ENCODE results near the gene CRACR2B. TPM values are rescaled to one million over a fixed set of nuclear protein-coding genes. Genes with fewer than 3 reads are reported as not detected.

The CRACR2B gene
- total and polyA plus RNA-seq, 10 of the 15 experiments (the other 5 are each of a cell fraction or from before 2014, with no cell fraction given), result 0.10 to 33.7 (median 12.7) TPM

GRCh38 chr11:809287-810039 is 18.3 kb upstream of the CRACR2B start, which contains the start of gene RPLP2 (continued):
- TF ChIP-seq SIX5 (IDR thresholded peaks at IDR 0.05; ENCODE audit: low read depth, low read length, severe bottlenecking), result peak; percentile 86
- TF ChIP-seq CHD4 (IDR thresholded peaks at IDR 0.05), result no peak
- no peak for TF ChIP-seq KAT2A (conservative IDR thresholded peaks at IDR 0.05; ENCODE audit: control insufficient read depth, low read depth, low read length)
- TF ChIP-seq RCOR1 (conservative IDR thresholded peaks at IDR 0.05; ENCODE audit: low read depth, low read length), result no peak
- TF ChIP-seq TCF7 (IDR thresholded peaks at IDR 0.05; ENCODE audit: borderline replicate concordance), result no peak
- no peak for TF ChIP-seq SUPT20H (IDR thresholded peaks at IDR 0.05; ENCODE audit: borderline replicate concordance, control insufficient read depth, low read depth, low read length)
- no peak for TF ChIP-seq ZZZ3 (IDR thresholded peaks at IDR 0.05; ENCODE audit: control insufficient read depth, insufficient read length, low read depth)
- TF ChIP-seq YY1 (IDR thresholded peaks at IDR 0.05; ENCODE audit: low read depth, low read length), result peak; percentile 88
- TF ChIP-seq ASH2L (IDR thresholded peaks at IDR 0.05; ENCODE audit: borderline replicate concordance, low read depth), result no peak; the same call in 1 of the 2 replicates
- 0 out of 2 replicates have a peak, but pooled peaks have one; percentile 40 for TF ChIP-seq IRF4 (IDR thresholded peaks at IDR 0.05; ENCODE audit: low read depth, low read length)
- TF ChIP-seq NFIC (IDR thresholded peaks at IDR 0.05; ENCODE audit: low read depth, low read length), result no peak
- TF ChIP-seq ZNF274 (IDR thresholded peaks at IDR 0.05; ENCODE audit: insufficient read depth, insufficient read length), result no peak
- TF ChIP-seq E2F8 (IDR thresholded peaks at IDR 0.05; ENCODE audit: low read depth, partially characterized antibody), result peak; percentile 95
- peak; percentile 86 for TF ChIP-seq RELB (IDR thresholded peaks at IDR 0.05; ENCODE audit: low read depth)
- TF ChIP-seq NFXL1 (IDR thresholded peaks at IDR 0.05; ENCODE audit: borderline replicate concordance), result no peak
- TF ChIP-seq SRF (IDR thresholded peaks at IDR 0.05; ENCODE audit: low read depth in 2 of 2, low read length in 2 of 2), result peak; percentile 39 to 84
- no peak for TF ChIP-seq JUNB (IDR thresholded peaks at IDR 0.05)
- TF ChIP-seq SREBF1 (IDR thresholded peaks at IDR 0.05; ENCODE audit: low read length), result peak; percentile 29
- TF ChIP-seq ZBTB4 (CRISPR knock-in tag; IDR thresholded peaks at IDR 0.05), result no peak
- peak; percentile 83 for TF ChIP-seq TARDBP (IDR thresholded peaks at IDR 0.05; ENCODE audit: borderline replicate concordance)
- TF ChIP-seq ZBED1 (IDR thresholded peaks at IDR 0.05; ENCODE audit: borderline replicate concordance), result no peak
- TF ChIP-seq FOS (IDR thresholded peaks at IDR 0.05; ENCODE audit: borderline replicate concordance, extremely low read depth, insufficient read length), result no peak
